Activated T-cell treated with anti-CD3 and anti-CD28 coated beads, Interleukin-2, amount 50 U/mL, for 72 hours (primary cell): ENCODE data around the gene AQP7. TPM values are rescaled to one million over a fixed set of nuclear protein-coding genes. Genes with fewer than 3 reads are reported as not detected.
"Not testable (repeated sequence)": the region's sequence is repeated elsewhere in the genome, so short reads cannot be mapped to it uniquely, and the experiment has no call there.

Source experiments
- ATAC-seq, 2 donors: fragments of 150-1000 bp; cut with Tn5 transposase; replicated peaks in 1 of 2; 2 replicates each; pipeline ENCODE4 v1.10.0; 2021; ENCODE audit warnings: moderate library complexity in 2 of 2, mild to moderate bottlenecking in 1 of 2
- DNase-seq, 2 donors: peaks; one replicate each; pipeline ENCODE4 v3.0.0; 2021 to 2022; ENCODE audit warnings: mixed read lengths in 1 of 2
- H3K27ac Mint-ChIP-seq: one replicate; pipeline ENCODE4 v1.8.0; 2022; ENCODE audit warnings: mild to moderate bottlenecking, moderate library complexity, mixed read lengths
- H3K27me3 Mint-ChIP-seq: one replicate; pipeline ENCODE4 v1.8.0; 2022; ENCODE audit warnings: low read depth, mixed read lengths
- H3K36me3 Mint-ChIP-seq, 2 donors: one replicate each; pipeline ENCODE4 v1.8.0; 2022; ENCODE audit warnings: mixed read lengths in 2 of 2, mild to moderate bottlenecking in 1 of 2; ENCODE audit not compliant: insufficient read depth in 2 of 2
- H3K4me1 Mint-ChIP-seq: one replicate; pipeline ENCODE4 v1.8.0; 2022; ENCODE audit warnings: low read depth, mixed read lengths
- H3K4me3 Mint-ChIP-seq, 2 donors: one replicate each; pipeline ENCODE4 v1.8.0; 2022; ENCODE audit warnings: mild to moderate bottlenecking in 2 of 2, mixed read lengths in 2 of 2, moderate library complexity in 2 of 2
- H3K9me3 Mint-ChIP-seq, 2 donors: one replicate each; pipeline ENCODE4 v1.8.0; 2022; ENCODE audit warnings: mixed read lengths in 2 of 2
- total RNA-seq, 2 donors: library from RNA; stranded (reverse); gene quantifications; one replicate each; pipeline ENCODE4 v1.2.3, GENCODE V29; 2022

The AQP7 gene
- total RNA-seq, 2 donors from 2014 or later = not detected

DNA sequence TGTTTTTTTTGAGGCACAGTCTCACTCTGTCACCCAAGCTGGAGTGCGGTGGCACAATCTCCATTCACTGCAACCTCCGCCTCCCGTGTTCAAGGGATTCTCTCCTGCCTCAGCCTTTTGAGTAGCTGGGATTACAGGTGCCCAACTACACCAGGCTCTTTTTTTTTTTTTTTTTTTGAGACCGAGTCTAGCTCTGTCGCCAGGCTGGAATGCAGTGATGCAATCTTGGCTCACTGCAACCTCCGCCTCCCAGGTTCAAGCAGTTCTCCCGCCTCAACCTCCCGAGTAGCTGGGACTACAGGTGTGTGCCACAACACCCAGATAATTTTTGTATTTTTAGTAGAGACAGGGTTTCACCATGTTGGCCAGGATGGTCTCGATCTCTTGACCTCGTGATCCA is 20.0 kb downstream of the AQP7 start:
- not testable (repeated sequence) for DNase-seq, H3K27me3 Mint-ChIP-seq, H3K27ac Mint-ChIP-seq, H3K9me3 Mint-ChIP-seq, H3K4me3 Mint-ChIP-seq, ATAC-seq, H3K36me3 Mint-ChIP-seq, H3K4me1 Mint-ChIP-seq

DNA sequence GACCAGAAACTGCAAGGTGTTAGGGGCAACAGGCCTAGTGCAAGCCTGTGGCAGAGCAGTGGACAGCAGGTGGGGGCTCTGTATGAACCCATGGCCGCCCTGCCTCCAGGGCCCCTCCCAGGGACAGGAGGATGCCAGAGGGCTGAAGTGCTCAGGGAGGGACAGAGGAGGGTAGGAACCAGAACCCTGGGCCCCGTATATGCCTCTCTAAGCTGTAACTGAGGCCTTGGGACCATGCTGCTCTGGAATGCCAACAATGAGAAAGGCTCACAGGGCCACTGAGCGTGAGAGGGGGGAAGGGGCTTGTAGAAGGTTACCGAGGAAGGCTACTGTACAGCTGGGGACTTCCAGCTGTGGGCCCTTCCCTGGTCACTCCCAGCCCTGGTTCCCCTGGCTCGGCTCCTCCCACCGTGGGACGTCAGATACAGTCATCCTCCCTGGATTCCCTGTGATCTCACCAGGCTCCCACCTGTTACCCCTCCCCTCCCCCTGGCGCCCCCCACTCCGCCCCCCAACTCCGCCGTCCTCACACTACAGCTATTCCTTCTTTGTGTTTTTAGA is 21.1 kb downstream of the AQP7 start:
- Mint-ChIP-seq H3K4me1 (no peaks in the 10 kb centered on the region), H3K36me3 (no peaks in the 10 kb centered on the region), H3K27ac (no peak overlapping the region), H3K9me3 (no peaks in the 10 kb centered on the region), H3K27me3 (no peaks in the 10 kb centered on the region), H3K4me3 (no peak overlapping the region)
- DNase-seq (no peak), ATAC-seq (peak in 1 of 2 donors; percentile 39)

DNA sequence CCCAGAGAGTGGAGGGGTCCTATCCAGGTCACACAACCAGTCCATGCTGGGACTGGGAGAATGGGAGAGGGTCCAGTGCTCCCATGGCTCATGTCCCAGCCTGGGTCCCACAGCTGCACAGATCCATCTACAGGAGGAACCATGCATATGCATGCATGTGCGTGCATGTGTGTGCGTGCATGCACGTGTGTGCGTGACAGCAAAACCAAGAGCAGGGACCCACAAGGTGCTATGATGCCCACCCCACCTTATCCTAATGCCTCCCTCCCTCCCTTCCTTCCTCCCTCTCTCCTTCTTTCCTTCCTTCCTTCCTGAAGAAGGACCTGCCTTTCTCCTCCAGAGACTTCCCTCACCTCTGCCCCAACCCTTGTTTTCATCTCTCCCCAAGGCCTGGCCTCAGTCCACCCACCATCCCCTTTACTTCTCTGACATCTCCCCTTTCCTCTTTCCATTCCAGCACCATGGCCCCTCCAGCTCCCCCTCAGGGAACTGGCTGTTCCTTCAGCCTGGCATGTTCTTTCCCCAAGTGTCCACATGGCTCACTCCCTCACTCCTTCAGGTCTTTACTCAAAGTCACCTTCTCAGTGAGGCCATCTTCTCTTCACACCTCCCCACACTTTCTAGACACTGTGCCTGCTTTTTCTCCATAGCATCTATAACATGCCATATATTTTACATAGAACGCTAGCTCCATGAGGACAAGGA is 21.8 kb downstream of the AQP7 start:
- Mint-ChIP-seq H3K36me3 (no peaks in the 10 kb centered on the region), H3K27me3 (no peaks in the 10 kb centered on the region), H3K9me3 (no peaks in the 10 kb centered on the region), H3K4me3 (no peak overlapping the region), H3K27ac (no peak overlapping the region), H3K4me1 (no peaks in the 10 kb centered on the region)
- peak; percentile 20 to 32 for ATAC-seq
- no peak for DNase-seq

DNA sequence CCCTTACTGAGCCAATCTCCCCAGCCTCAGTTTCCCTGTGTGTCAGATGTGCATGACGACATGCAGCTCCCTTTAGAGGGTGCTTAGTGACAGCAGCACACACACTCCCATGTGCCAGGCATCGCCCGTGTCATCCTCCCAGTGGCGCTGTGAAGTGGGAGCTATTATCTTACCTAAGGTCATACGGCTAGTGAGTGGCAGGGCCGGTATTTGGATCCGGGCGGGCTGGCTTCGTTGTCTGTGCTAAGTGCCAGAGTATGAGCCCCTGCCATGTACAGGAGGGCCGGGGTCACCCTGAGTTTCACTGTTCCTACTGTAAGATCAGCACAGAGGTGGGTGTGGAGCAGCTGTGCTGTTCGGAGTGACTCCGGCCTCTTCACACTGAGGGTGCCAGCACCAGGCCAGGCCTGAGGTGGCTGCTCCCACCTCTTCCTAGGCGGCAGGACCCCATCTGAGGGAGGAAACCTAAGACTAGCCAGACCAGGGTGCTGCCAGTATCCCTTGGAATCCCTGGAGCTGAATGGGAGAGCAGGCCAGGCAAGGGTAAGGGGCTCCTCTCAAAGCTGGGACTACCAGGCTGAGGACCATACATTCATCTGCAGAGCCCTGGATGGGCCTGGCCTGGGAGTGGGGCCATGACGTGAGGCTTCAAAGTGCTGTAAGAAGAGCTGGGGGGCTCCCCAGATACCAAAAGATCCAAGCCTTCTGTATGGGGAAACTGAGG is 22.5 kb downstream of the AQP7 start:
- Mint-ChIP-seq H3K27ac (no peak overlapping the region), H3K4me3 (no peak overlapping the region), H3K9me3 (no peaks in the 10 kb centered on the region), H3K27me3 (no peaks in the 10 kb centered on the region), H3K36me3 (no peaks in the 10 kb centered on the region), H3K4me1 (peaks cover 6% of the 10 kb centered on the region)
- DNase-seq = no peak
- ATAC-seq = peak; percentile 6 to 26

DNA sequence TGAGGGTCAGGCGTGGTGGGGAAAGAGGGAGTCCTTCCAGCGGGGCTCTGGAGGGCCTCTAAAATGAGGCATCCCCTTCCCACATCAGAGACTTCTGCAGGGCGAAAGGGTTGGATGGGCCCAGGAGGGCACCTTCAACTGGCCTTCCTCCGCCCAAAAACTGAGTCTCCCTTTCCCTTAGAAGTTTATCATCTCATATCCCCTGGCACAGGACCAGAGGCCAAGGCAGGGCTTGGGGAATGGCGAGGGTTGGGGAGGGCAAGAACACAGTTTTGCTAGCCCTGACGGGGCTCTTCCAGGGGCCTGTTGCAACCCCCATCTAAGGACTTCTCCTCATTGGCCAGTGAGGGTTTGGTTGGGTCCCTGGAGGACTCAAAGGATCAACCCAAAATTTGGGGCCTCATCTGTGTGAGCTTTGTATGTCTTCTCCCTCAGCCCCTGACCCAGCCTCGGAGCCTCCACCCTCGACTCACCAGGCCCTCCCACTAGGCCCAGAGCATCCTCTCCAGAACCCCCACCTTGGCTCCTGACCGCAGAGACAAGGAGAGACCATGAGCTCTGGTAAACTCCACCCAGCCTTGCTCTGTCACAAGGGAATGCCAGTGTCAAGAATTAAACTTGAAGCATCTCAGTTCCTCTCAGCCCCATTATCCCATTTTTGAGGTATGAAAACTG is 24.1 kb downstream of the AQP7 start:
- H3K36me3 Mint-ChIP-seq = no peaks in the 10 kb centered on the region
- DNase-seq = no peak
- H3K27me3 Mint-ChIP-seq = no peaks in the 10 kb centered on the region
- H3K4me3 Mint-ChIP-seq = no peak overlapping the region
- ATAC-seq = no peak
- H3K27ac Mint-ChIP-seq = no peak overlapping the region
- no peaks in the 10 kb centered on the region for H3K9me3 Mint-ChIP-seq
- peaks cover 9% of the 10 kb centered on the region for H3K4me1 Mint-ChIP-seq

DNA sequence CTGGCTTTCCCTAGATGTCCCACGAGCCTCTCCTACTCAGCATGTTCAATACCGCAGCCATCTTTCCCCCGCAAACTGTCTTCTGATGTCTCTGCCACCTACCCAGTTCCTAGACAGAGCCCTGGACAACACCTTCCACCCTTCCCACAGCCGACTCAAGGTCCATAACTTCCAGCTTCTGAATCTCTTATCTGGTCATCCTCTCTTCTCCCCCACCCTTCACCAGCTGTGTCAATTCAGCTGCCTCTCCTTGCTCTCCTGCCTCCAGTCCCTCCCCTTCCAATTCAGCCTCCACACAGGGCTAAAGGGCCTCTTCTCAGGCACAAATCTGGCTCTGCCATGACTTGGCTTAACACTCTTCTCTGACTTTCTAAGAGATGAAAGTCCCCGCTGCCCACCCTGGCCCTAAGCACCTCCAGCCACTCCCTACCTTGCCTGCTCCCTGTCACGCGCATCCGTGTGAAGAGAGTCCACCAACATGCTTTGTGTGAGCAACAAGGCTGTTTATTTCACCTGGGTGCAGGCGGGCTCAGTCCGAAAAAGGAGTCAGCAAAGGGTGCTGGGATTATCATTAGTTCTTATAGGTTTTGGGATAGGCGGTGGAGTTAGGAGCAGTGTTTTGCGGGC is 25.2 kb downstream of the AQP7 start:
- Mint-ChIP-seq H3K27ac (no peak overlapping the region), H3K36me3 (no peaks in the 10 kb centered on the region), H3K9me3 (no peaks in the 10 kb centered on the region), H3K27me3 (no peaks in the 10 kb centered on the region), H3K4me1 (peaks cover 9% of the 10 kb centered on the region), H3K4me3 (no peak overlapping the region)
- DNase-seq (no peak), ATAC-seq (no peak)

DNA sequence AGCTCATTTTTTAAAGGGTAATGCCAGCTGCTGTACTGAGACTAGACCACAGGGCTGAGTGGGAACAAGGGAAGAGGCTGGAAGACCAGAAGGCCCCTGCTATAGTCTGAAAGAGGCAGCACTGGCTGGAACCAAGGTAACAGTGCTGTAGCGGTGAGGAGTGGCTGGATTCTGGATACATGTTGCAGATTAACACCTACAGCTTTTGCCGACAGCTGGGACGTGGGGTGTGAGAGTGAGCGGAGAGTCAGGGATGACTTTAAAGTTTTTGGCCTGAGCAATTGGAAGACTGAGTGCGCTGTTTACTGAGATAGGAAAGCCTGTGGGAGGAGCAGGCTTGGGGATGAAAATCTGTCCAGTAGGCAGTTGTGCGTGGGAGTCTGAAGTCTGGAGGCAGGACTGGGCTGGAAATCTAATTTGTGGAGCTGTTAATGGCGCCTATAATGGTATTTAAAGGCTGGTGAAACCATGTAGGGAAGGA is 26.5 kb downstream of the AQP7 start:
- H3K4me1 Mint-ChIP-seq = peaks cover 10% of the 10 kb centered on the region
- H3K4me3 Mint-ChIP-seq = no peak overlapping the region
- no peak for DNase-seq
- ATAC-seq = no peak
- H3K27ac Mint-ChIP-seq = no peak overlapping the region
- no peaks in the 10 kb centered on the region for H3K9me3 Mint-ChIP-seq
- no peaks in the 10 kb centered on the region for H3K27me3 Mint-ChIP-seq
- H3K36me3 Mint-ChIP-seq = no peaks in the 10 kb centered on the region

DNA sequence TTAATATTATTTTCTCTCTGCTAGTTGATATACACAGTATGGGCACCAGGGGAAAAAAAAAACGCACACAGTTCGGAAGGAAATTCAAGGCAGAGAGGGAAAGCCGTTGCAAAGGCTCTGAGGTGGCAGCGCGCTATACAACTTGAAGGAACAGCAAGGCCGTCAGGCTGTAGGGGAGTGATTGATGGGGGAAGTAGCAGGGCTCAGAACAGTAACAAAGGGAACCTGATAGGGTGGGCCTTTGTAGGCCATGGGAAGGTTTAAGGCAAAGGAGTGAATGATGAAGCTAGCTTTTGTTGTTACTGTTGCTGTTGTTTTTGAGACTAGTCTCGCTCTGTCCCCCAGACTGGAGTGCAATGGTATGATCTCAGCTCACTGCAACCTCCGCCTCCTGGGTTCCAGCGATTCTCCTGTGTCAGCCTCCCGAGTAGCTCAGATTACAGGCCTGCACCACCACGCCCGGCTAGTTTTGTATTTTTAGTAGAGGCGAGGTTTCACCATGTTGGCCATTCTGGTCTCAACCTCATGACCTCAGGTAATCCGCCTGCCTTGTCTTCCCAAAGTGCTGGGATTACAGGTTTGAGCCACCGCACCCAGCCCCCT is 27.0 kb downstream of the AQP7 start:
- Mint-ChIP-seq H3K27me3 (no peaks in the 10 kb centered on the region), H3K9me3 (no peaks in the 10 kb centered on the region), H3K36me3 (no peaks in the 10 kb centered on the region), H3K4me1 (peaks cover 13% of the 10 kb centered on the region), H3K27ac (peak overlapping the region; percentile 34), H3K4me3 (peak overlapping the region in 1 of 2 donors; percentile 24)
- ATAC-seq = peak; percentile 16 to 17
- no peak for DNase-seq

DNA sequence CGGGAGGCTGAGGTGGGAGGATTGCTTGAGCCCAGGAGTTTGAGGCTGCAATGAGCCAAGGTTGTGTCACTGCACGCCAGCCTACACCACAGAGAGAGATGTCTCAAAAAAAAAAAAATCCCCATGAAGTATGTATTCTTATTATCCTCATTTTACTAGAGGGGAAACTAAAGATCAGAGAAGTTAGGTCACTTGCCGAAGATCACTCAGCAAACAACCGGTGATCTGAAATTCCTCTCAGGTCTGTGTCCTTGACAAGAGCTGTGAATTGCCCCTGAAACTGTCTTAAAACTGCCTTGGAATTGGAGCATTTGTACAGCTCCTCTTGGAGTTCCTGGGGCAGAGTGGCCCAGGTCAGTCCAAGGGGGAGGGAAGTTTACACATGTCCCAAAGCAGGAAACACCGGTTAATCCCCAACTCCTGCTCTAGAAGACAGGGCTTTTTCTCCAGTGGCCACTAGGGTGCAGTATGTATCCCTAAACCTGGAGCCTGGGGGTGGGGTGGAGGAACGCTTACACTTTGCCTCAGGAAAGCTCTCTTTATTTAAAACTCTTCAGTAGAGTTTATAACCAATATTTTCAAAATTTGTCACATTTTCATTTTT is 27.6 kb downstream of the AQP7 start:
- Mint-ChIP-seq H3K9me3 (no peaks in the 10 kb centered on the region), H3K4me1 (peaks cover 13% of the 10 kb centered on the region), H3K36me3 (peaks cover 2 to 4% of the 10 kb centered on the region in 2 donors), H3K4me3 (peak overlapping the region in 1 of 2 donors; percentile 24), H3K27ac (peak overlapping the region; percentile 34), H3K27me3 (no peaks in the 10 kb centered on the region)
- peak; percentile 72 to 82 for ATAC-seq
- peak; percentile 67 to 70 for DNase-seq

DNA sequence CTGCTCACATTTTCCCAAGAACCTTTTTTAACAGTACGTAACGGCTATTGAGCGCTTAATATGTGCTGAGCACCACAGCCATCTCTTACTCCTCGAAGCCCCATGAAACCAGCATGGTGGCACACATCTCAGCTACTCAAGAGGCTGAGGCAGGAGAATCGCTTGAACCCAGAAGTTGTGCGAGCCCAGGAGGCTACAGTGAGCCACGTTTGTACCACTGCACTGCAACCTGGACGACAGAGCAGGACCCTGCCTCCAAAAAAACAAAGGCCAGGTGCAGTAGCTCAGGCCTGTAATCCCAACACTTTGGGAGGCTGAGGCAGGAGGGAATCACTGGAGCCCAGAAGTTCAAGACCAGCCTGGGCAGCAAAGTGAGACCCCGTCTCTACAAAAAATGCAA is 28.2 kb downstream of the AQP7 start:
- no peak for DNase-seq
- Mint-ChIP-seq H3K27me3 (no peaks in the 10 kb centered on the region), H3K27ac (no peak overlapping the region), H3K9me3 (no peaks in the 10 kb centered on the region), H3K4me1 (peaks cover 13% of the 10 kb centered on the region), H3K36me3 (peaks cover 2 to 4% of the 10 kb centered on the region in 2 donors), H3K4me3 (no peak overlapping the region)
- no peak for ATAC-seq

DNA sequence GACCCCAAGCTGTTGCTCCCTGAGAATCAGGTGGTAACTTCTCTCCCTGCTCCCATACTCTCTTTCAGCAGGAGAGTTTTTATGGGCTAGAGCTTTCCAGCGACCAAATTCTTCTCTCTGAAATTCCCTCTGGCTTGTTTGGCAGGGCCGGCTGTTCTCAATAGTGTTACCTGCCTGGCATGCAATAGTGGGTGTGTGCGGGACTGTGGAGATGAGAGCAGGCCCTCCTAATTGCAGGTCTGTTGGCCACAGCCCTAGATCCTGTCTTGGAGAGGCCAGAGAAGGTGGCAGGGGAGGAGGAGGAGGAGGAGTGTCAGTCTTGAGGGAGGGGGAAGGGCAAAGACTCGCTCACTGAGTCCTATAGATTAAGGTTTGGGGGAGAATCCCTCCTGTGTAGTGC is 29.5 kb downstream of the AQP7 start:
- Mint-ChIP-seq H3K4me3 (no peak overlapping the region), H3K9me3 (no peaks in the 10 kb centered on the region), H3K27ac (no peak overlapping the region), H3K4me1 (peaks cover 13% of the 10 kb centered on the region), H3K27me3 (no peaks in the 10 kb centered on the region), H3K36me3 (peaks cover 2 to 4% of the 10 kb centered on the region in 2 donors)
- ATAC-seq (no peak), DNase-seq (no peak)

DNA sequence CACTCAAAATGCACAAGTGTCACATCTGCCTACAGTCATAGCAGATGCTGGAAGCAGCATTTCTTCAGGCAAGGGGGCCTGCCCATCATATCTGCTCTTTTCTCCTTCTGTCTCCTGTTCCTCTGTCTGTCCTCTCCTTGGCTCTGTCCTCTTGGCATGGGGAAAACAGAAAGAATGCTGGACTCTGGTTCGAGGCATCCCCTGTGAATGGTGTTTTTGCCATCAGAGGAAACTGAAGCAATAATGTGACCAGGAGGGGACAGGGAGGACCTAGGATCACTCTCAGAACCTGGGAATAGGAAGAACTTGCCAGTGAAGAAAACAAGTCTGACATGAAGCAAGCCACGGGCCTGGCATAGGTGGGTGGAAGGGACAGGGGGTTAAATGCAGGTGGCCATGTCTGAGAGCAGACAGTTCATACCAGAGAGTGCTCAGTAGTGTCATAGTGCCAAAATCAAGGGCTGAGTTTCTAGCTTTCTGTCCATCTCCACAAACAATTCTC is 35.3 kb downstream of the AQP7 start:
- H3K27me3 Mint-ChIP-seq = no peaks in the 10 kb centered on the region
- no peak for DNase-seq
- H3K4me1 Mint-ChIP-seq = peaks cover 4% of the 10 kb centered on the region
- peaks cover 2 to 10% of the 10 kb centered on the region in 2 donors for H3K36me3 Mint-ChIP-seq
- no peak overlapping the region for H3K27ac Mint-ChIP-seq
- ATAC-seq = no peak
- H3K4me3 Mint-ChIP-seq = no peak overlapping the region
- H3K9me3 Mint-ChIP-seq = no peaks in the 10 kb centered on the region
